GM19025 (cell line): ENCODE measurements around the gene RPTOR.

Experiments used
- ATAC-seq: cut with Tn5 transposase; IDR thresholded peaks from one replicate; pipeline ENCODE4 v1.9.1; 2021; ENCODE audit warnings: mild to moderate bottlenecking, low read depth, moderate library complexity; ENCODE audit not compliant: unreplicated experiment

RPTOR gene

DNA sequence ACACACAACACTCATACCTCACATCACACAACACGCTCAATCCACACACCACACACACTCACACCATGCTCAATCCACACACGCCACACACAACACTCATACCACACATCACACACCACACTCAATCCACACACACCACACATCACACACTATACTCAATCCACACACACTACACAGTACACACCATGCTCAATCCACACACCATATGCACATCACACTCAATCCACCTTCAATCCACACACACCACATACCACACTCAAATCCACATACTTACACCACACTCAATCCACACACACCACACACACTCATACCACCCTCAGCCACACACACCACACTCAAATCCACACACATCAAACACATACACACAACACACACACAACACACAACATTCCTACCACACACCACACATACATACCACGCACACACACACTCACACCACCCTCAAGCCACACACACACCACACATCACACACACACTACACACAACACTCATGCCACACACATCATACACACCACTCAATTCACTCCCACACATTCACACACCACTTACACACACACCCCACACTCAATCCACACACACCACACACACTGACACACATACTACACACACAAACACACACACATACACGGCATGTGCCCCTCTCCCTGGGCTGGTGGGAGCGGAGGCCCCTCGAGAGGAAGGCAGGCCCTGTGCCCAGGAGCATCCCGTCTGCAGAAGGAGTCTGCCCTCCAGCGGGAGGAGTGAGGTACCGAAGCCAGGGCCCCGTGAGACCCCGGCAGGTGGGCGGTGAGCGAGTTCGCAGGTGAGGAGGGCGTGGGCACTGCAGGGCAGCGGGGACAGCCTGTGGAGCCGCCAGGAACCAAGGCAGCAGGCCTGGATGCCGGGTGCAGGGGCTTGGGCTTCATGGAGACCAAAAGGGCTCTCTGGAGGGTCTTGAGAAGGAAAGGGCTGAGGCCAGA is 33.1 kb upstream of the RPTOR start:
- no peak for ATAC-seq

DNA sequence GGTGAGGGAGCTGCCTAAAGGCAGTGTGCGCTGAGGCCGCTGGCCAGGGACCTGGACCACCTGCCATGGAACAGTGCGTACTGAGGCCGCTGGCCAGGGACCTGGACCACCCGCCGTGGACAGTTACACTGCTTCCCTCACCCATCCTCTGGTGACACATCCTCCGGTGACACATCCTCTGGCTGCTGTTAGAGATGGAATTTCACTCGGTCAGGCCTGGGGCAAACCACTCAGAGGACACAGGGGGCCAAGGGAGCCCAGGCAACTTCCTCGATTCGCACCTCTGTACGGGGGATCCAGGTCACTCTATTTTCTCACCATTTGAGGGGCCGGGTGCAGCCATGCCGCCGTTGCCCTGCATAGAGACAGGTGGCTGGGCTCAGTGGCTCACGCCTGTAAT is 32.4 kb upstream of the RPTOR start:
- ATAC-seq: no peak

DNA sequence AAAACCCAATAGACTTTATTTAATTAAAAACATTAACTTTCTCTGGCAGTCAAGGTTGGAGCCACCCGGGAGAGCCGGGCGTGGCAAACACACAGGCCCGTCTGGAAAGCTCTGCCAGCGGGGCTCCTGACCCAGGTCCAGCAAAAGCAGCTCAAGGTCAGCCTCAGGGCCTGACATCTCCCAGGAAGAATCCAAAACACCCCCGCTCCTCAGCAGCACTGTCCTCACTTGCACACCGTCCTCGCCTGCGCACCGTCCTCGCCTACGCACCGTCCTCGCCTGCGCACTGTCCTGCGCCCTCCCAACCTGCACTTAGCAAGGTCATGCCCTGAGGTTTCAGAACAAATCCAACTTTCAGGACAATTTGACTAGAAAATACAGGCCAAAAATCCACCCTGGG is 31.4 kb upstream of the RPTOR start:
- no peak for ATAC-seq

GRCh38 chr17:80513892-80514291 is 30.7 kb upstream of the RPTOR start:
- ATAC-seq: no peak

DNA sequence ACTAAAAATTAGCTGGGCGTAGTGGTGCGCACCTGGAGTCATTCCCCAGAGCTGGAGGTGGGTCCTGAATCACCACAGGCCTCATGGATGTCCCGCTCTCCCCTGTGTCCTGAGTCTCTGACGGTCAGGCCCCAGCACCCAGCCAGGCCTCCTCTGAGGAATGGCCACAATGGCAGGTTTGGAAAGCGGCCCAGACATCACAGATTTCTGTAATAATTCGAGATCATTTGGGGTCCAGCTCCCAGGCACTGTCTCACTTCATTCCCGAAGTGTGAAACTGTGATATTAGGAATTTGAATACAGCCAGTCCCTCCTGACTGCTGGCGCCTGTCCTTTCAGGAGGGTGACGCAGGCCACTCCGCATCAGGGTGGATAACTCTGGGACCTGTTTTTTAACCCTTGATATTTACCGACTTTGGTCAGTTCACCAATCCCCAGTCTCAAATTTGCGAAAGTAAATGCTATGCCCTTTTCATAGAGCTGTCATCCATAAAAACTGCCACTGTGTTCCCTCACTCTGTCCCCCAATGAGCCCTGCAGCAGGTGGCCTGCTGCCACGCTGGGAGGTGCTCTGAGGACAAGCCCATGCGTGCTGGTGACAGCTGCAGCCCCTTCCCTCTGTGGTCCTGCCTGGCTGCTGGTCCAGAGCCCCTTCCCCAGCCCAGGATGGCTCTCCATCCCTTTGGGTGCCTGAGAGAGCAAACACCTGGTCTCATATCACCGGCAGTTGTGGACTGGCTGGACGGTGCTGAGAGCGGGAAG is 28.3 kb upstream of the RPTOR start:
- ATAC-seq: no peak

- no peak for ATAC-seq
Measured at GRCh38 chr17:80517641-80518040, 27.0 kb upstream of the RPTOR start.

GRCh38 chr17:80518392-80518791 is 26.2 kb upstream of the RPTOR start:
- ATAC-seq: no peak

GRCh38 chr17:80519091-80519781 is 25.4 kb upstream of the RPTOR start:
- no peak for ATAC-seq

DNA sequence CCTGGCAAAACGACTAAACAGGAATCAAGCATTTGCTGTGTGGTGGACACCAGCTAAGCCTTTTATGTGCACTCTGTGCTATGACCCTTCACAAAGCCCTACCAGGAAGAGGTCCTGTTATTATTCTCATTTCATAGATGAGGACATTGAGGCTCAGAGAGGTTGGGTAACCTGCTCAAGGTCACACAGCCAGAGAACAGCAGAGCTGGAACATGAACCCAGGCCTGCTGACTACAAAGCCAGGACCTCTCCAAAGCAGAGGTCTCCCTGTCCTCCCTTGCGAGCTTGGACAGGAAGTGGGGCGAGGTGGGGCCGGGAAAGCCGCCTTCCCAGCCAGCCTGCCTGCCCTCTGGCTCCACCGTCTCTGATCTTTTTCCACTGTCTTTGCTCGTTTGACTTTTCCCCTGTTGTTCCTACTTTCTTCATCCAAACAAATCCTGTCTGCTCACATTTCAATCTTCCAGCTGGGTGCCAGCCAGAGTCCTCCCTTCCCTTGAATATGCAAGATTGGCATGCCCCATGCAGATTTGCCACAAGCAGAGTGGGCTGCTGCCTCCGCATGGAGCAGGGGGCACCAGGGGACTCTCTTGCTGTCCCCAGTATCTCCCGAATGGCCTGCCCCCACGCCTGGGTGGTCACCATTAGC is 23.7 kb upstream of the RPTOR start:
- ATAC-seq: no peak

DNA sequence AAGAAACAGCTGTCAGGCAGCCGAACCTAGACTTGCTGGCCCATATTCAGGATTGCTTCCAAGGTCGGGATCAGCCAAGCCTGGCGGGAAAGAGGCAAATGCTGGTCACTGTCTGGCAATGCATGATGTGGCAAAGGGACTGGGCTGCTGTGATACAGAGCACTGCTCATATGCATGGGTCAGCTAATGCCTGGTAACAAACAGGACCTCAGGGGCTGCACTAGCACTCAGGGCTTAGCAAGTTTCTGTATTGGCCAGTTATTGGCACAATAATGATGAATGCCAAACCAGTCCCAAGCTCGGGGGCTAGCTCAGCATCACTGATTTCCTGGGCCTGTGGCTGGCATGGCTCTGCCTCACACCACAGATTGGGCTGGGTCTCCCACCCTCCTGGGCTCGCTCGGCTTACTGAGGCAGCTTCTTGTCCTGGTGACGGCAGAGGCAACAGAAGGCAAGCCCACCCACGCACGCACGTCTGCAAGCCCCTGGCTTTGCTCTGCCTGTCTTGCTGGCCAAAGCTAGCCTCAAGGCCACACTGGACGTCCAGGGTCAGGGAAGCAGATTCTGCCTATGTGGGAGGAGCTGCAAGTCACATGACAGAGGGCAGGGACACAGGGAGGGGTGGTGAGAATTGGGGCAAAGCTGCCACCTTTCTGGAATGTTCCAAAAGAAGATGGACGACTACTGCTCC is 21.4 kb upstream of the RPTOR start:
- ATAC-seq: no peak

GRCh38 chr17:80523956-80524712 is 20.5 kb upstream of the RPTOR start:
- no peak for ATAC-seq

- ATAC-seq: no peak
Measured at GRCh38 chr17:80526116-80526910, 18.3 kb upstream of the RPTOR start.

DNA sequence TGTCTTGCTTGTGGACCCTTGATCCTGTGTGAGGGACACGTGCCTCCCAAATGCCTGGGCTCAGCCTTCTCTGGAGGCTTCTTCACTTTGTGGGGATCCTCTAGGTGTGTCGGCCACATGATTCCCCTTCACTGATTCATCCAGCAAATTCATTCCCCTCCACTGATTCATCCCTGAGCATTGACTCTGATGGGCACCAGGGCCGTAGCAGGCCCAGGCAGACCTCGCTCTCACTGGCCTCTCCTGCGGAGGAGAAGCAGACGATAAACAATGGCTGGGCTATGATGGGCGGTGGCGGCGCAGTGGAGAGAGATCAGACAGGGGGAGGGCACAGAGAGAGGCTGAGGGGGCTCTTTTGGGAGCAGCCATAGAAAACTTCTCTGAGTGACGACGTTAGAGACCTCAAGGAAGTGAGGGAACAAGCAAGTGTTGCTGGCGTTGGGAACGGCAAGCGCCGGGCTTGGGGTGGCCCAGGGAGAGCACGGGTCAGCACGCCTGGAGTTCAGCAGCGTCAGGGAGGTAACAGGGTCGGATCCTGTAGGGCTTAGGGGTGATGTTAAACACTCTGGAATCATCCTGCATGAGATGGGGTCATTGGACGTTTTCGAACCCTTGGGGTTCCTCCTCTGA is 17.5 kb upstream of the RPTOR start:
- ATAC-seq: no peak

DNA sequence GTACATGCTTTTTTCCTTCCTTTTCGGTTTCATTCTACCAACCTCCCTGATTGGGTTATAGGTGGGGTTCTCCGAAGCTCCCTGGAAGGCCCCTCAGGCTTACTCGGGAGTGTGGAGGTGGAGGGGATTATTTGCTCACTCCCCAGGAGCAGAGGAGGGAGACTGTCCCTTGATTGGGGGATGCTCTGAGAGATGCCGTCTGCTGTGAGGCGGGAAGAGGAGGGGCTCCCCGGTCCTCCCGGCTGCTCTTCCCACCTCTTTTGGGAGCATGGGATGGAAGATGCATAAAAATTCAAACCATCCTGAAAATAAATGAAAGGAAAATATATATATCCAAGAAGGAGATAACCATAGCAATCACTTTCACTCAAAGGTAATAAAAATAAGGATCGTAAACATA is 16.1 kb upstream of the RPTOR start:
- no peak for ATAC-seq

DNA sequence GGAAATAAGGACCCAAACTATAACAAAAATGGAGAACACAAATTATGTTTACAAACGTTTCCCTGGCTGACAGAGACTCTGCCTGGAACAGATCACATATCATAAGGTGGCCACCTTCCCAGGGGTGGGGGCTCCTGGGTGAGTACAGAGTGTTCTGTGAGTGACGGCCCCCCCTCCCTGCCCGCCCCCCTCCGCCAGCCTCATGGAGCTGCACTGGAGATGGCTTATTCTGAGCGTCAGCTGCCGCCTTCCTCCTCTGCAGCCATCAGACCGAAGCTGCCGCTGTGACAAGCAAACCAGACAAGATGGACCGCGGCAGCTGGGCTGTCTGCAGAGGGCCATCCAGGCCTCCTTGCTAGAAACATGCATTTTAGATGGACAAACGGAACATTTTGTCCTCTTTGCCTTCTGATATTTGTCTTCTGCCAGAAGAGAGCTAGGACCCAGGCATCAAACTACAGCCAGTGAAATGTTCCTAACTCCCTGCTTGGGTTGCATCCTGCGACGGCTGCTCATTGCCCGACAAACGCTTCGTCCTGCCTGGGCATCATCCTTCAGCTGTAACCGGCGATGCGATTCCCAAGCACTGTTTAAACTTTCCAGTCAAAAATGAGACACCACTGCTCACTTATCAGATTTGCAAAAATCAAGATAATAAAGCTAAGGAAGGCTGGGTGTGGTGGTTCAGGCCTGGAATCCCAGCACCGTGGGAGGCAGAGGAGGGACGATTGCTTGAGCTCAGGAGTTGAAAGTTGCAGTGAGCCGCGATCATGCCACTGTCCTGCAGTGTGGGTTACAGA is 15.3 kb upstream of the RPTOR start:
- no peak for ATAC-seq

GRCh38 chr17:80529904-80530292 is 14.7 kb upstream of the RPTOR start:
- ATAC-seq: no peak

DNA sequence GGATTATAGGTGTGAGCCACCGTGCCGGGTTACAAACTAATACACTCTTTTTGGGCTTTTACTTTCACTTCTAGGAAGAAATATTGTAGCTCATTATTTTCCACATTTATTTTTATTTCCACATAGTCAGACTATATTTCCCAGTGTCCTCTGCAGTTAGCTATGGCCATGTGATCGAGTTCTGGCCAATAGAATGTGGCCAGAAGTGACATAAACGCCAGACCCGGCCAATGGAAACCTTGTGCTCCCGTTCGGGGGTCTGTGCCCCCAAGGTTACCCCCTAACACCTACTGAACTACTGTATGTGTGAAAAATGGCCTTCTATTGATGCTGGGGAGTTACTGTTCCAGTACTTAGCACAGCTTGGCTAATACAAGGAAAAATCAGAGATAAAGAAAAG is 13.2 kb upstream of the RPTOR start:
- no peak for ATAC-seq
